Bronchial epithelial cell (primary cell): ENCODE results near the gene IFFO2. TPM values are rescaled to one million over a fixed set of nuclear protein-coding genes. Genes with fewer than 3 reads are reported as not detected.

Experiments
- DNase-seq: peaks from one replicate; pipeline ENCODE4 v3.0.0-alpha.2; 2010; ENCODE audit warnings: low read depth
- FAIRE-seq: peaks from 2 replicates; lab custom pipeline; 2011; peaks lifted over from hg19 to GRCh38; lab: Jason Lieb, UNC
- H3K27me3 ChIP-seq: 2 replicates; pipeline ENCODE4 v1.5.1; 2011; ENCODE audit warnings: low read length; ENCODE audit not compliant: control insufficient read depth, insufficient read depth
- H3K36me3 ChIP-seq: 2 replicates; pipeline ENCODE4 v1.5.1; 2011; ENCODE audit warnings: low read length; ENCODE audit not compliant: control insufficient read depth, insufficient read depth
- H3K4me3 ChIP-seq: 2 replicates; pipeline ENCODE4 v1.5.1; 2011; ENCODE audit warnings: mild to moderate bottlenecking, low read depth, low read length, control low read depth
- total RNA-seq: library from RNA; depleted of rRNA; stranded (reverse); fragments of >200 nt; gene quantifications from 2 replicates; pipeline ENCODE4 v1.2.1, GENCODE V29; 2014
- TF ChIP-seq, protein P1 (sequence below): IDR thresholded peaks from 2 replicates; pipeline ENCODE4 v1.5.1; 2011; ENCODE audit warnings: mild to moderate bottlenecking, moderate library complexity, low read length, control low read depth, inconsistent platforms; ENCODE audit not compliant: insufficient read depth, severe bottlenecking

IFFO2 gene
- total RNA-seq, 1 donor from 2014 or later = 11.8 TPM

DNA sequence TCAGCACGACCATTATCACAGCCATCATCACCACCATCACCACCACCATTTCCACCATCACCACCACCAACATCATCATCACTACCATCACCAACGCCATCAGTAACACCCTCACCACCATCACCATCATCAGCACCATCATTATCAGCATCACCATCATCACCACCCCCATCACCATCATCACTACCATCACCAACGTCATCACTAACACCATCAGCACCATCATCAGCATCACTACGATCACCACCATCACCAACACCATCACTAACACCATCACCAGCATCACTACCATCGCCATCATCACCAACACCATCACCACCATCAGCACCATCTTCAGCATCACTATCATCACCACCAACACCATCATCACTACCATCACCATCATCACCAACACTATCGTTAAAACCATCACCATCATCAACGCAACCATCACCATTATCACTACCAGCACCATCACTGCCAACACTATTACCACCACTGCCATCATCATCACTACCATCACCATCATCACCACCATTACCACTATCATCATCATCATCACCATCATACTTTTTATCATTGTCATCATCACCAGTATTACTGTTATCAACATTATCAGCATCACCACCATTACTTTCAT, 98.3 kb downstream of the IFFO2 start:
- Histone ChIP-seq H3K27me3 (no peaks in the 10 kb centered on the region), H3K4me3 (no peak overlapping the region), H3K36me3 (no peaks in the 10 kb centered on the region)
- no peak for DNase-seq
- TF ChIP-seq, protein P1, sequence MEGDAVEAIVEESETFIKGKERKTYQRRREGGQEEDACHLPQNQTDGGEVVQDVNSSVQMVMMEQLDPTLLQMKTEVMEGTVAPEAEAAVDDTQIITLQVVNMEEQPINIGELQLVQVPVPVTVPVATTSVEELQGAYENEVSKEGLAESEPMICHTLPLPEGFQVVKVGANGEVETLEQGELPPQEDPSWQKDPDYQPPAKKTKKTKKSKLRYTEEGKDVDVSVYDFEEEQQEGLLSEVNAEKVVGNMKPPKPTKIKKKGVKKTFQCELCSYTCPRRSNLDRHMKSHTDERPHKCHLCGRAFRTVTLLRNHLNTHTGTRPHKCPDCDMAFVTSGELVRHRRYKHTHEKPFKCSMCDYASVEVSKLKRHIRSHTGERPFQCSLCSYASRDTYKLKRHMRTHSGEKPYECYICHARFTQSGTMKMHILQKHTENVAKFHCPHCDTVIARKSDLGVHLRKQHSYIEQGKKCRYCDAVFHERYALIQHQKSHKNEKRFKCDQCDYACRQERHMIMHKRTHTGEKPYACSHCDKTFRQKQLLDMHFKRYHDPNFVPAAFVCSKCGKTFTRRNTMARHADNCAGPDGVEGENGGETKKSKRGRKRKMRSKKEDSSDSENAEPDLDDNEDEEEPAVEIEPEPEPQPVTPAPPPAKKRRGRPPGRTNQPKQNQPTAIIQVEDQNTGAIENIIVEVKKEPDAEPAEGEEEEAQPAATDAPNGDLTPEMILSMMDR = no peak
- FAIRE-seq = peak; percentile 88

DNA sequence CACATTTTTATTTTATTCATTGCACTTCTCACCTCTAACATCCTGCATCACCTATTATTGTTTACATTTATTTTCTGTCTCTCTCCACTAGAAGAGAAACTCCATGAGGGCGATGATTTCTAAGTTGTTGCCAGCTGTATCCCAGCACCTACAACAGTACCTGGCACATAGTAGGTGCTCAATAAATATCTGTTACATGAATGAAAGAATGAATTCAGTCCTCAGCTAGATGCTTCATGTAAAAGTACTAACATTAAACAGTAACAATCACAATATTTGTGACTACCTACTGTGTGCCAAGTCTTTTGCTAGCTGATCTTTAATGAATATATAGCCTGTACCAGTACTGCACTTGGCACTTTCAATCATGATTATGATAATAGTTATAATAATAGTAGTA, 100.0 kb downstream of the IFFO2 start:
- FAIRE-seq = no peak
- Histone ChIP-seq H3K36me3 (no peaks in the 10 kb centered on the region), H3K27me3 (no peaks in the 10 kb centered on the region), H3K4me3 (no peak overlapping the region)
- TF ChIP-seq, protein P1 = no peak
- no peak for DNase-seq

DNA sequence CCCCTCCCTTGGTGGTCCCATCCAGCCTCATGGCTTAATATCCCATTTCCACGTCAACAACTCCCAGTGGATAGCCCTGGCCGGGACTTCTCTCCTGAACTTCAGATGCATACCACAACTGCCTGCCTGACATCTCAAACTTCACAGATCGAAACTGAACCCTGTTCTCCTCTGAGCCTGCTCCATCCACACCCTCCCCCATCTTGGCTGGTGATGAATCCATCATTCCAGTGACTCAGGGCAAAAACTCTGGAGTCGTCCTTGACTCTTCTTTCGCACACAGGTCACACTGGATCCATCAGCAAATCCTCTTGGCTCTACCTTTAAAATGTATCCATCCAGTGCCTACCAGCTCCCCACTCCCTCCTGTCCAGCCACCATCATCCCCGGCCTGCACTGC, 100.9 kb downstream of the IFFO2 start:
- DNase-seq (no peak), FAIRE-seq (peak; percentile 55)
- TF ChIP-seq, protein P1 = no peak
- H3K4me3 ChIP-seq = no peak overlapping the region
- H3K27me3 ChIP-seq = no peaks in the 10 kb centered on the region
- no peaks in the 10 kb centered on the region for H3K36me3 ChIP-seq

DNA sequence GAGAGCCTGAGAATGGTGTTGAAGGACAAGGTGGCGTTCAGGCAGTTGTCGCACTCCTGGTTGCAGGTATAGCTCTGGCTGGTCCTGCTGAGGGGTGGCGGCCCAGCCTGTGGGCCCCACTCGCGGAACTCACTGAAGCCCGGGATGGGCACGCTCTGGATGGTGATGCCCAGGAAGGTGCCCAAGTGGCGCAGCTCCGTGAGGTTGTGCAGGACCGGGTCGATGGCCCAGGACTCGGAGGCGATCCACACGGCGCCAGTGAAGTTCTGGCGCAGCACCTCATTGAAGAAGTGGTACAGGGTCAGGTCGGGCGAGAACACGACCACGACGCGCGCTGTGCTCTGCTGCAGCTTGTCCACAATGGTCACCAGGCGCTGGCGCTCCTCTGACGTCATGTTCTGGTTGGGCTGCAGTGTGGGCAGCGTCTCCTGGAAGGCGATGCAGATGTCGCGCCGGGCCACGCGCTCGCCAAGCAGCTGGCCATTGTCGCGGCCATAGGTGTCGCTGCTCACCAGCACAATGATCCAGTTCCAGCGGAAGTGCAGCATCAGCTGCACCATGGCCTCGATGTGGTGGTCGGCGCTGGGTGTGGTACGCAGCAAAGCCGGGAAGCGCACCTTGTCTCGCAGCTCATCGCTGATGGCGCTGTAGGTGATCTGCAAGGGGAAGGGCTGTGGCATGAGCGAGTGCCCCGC, 102.0 kb downstream of the IFFO2 start:
- TF ChIP-seq, protein P1 = no peak
- H3K4me3 ChIP-seq = no peak overlapping the region
- H3K36me3 ChIP-seq = no peaks in the 10 kb centered on the region
- no peaks in the 10 kb centered on the region for H3K27me3 ChIP-seq
- DNase-seq (no peak), FAIRE-seq (no peak)

Other genes starting within 250 kb of the IFFO2 start
- gene TAS1R2, start 97.0 kb downstream of the IFFO2 start, total RNA-seq = not detected in 2 replicates
- 15.8 and 30.6 TPM in 2 replicates for gene ALDH4A1, start 54.1 kb downstream of the IFFO2 start, total RNA-seq